ENCODE measurements around the gene BUD13.

DNA sequence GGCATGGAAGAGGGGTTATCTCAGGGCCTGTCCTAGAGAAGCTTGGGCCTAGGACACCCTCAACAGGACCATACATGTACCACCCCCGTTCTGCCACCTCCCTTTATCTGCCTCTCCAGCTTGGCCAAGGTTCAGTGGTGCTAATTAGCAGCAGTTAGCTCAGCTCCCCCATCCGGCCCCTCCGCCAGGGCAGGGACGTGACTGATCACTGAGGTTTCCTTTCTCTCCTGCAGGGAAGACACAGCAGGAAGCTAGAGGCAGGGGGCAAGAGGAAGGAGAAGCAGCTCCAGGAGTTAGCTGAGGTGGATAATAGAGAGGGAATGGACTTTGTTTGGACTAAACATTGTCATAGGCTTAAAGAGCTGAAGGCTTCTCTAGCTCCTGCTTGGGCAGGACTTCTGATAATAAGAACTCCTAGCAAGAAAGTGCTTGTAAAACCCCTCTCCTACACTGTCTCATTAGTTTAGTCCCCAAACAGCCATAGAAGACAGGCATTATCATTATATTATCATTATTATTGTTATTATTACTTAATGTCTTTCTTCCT is 53.8 kb downstream of the BUD13 start:
- TF ChIP-seq, protein P1, sequence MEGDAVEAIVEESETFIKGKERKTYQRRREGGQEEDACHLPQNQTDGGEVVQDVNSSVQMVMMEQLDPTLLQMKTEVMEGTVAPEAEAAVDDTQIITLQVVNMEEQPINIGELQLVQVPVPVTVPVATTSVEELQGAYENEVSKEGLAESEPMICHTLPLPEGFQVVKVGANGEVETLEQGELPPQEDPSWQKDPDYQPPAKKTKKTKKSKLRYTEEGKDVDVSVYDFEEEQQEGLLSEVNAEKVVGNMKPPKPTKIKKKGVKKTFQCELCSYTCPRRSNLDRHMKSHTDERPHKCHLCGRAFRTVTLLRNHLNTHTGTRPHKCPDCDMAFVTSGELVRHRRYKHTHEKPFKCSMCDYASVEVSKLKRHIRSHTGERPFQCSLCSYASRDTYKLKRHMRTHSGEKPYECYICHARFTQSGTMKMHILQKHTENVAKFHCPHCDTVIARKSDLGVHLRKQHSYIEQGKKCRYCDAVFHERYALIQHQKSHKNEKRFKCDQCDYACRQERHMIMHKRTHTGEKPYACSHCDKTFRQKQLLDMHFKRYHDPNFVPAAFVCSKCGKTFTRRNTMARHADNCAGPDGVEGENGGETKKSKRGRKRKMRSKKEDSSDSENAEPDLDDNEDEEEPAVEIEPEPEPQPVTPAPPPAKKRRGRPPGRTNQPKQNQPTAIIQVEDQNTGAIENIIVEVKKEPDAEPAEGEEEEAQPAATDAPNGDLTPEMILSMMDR (IDR thresholded peaks at IDR 0.05) = no peak
- TF ChIP-seq POLR2AphosphoS5 (IDR thresholded peaks at IDR 0.05) = no peak
- no peak for TF ChIP-seq EP300 (IDR thresholded peaks at IDR 0.05)

Data from esophagus muscularis mucosa (tissue), 4 donors.